Thyroid gland (tissue), 4 donors: ENCODE data around the gene POC1A.

Experiments used
- CTCF ChIP-seq, 6 experiments: fragments of 200-600 bp in 3 of 6; fragments of 450-650 bp in 3 of 6; sonication (generic) in 3 of 6; IDR thresholded peaks; one replicate each; pipeline ENCODE4 v1.5.1; 2016 to 2019; ENCODE audit warnings: antibody characterized with exemption in 6 of 6, mild to moderate bottlenecking in 2 of 6, inconsistent platforms in 1 of 6, moderate library complexity in 1 of 6
- POLR2A ChIP-seq, 2 donors: fragments of 450-650 bp; IDR thresholded peaks; one replicate each; pipeline ENCODE4 v1.6.1; 2017; ENCODE audit warnings: antibody characterized with exemption in 2 of 2, mild to moderate bottlenecking in 2 of 2, moderate library complexity in 1 of 2

- TF ChIP-seq POLR2A (IDR thresholded peaks at IDR 0.05) (no peak), CTCF (IDR thresholded peaks at IDR 0.05) (no peak)
Observed at GRCh38 chr3:52146811-52147210, 7.4 kb downstream of the POC1A start.
